Posterior cingulate gyrus (tissue), 11 donors: ENCODE measurements around the gene GUCA1A.
A peak's percentile ranks its signal among the peaks of the same experiment; 100 is the strongest.
"Not testable (repeated sequence)": the region's sequence is repeated elsewhere in the genome, so short reads cannot be mapped to it uniquely, and the experiment has no call there.

Experiments used
- DNase-seq, 10 donors: peaks; one replicate each; pipeline versions ENCODE4 v3.0.0 to v3.0.0-alpha.2; 2020 to 2021; ENCODE audit warnings: mixed read lengths in 3 of 10
- intact Hi-C: fragments of 100-400 bp; cut with DNase I; formaldehyde crosslinking; loops from one replicate; pipeline ENCODE4 v1.15.1; 2023

The GUCA1A gene

DNA sequence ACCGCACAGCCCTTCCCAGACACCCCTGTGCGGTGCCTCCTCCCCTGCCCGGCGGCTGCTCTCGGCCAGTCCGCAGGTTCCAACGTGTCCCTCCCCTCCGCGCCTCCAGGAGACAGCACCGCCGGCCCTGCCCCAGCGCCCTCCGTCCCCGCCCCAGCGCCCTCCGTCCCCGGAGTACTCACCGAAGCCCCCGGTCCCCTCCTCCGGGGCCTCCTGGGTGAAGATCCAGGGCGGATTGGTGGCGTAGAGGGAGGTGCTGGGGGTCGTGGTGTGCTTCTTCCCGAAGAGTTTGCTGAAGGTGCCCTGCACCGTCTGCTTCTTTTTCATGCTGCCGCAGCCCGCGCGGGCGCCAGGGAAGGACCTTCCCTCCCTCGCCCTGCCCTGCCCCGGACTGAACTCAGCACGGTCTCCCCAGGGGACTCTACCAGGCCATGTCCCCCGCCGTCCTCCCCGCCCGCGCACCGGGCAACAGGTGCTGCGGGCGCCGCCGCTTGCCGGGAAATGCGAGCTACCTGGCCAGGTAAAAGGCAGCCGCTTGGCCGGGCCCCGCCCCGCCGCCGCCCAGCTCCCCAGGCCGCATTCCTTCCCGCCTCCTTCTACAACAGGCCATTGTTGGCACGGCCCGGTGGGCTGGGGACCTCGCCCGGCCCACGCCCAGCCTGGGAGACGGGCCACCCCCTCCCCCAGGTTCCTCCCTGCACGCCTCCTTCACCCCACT is 30.9 kb upstream of the GUCA1A start, which contains the start of gene C6orf132:
C6orf132 (minus strand) TSS at position 503 of the 718 bp plus-strand sequence; CDS start at position 327, 176 bp downstream.
- no peak for DNase-seq
- intact Hi-C loops, result no loop called here

DNA sequence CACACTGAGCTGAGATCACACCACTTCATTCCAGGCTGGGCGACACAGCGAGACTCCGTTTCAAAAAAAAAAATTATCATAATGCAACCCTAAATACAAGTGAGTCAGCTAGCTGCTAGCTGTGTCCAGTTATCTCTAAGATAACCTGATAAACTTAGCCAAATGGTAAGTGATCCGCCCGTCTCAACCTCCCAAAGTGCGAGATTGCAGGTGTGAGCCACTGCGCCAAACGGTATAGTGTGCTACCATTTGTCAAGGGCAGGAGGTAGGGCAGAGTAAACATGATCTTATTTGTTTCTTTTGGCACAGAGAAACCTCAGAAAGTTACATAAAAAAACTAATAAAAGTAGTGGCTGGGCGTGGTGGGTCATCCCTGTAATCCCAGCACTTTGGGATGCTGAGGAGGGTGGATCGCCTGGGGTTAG is 26.0 kb upstream of the GUCA1A start:
- no peak for DNase-seq
- intact Hi-C loops, result no loop called here

- intact Hi-C loops, result no loop called here
- no peak for DNase-seq
Measured at GRCh38 chr6:42148058-42148457, 25.1 kb upstream of the GUCA1A start.

GRCh38 chr6:42150254-42150653 is 22.9 kb upstream of the GUCA1A start:
- intact Hi-C loops, result no loop called here
- no peak for DNase-seq

- intact Hi-C loops, result no loop called here
- peak in 1 of 10 donors; percentile 19 for DNase-seq
Measured at GRCh38 chr6:42152024-42152423, 21.1 kb upstream of the GUCA1A start.

- DNase-seq, result peak in 1 of 10 donors; percentile 4
- intact Hi-C loops, result not testable (repeated sequence)
Measured at GRCh38 chr6:42152528-42153213, 20.5 kb upstream of the GUCA1A start.

- intact Hi-C loops, result no loop called here
- DNase-seq, result peak in 1 of 10 donors; percentile 19
Measured at GRCh38 chr6:42153921-42154320, 19.2 kb upstream of the GUCA1A start.

DNA sequence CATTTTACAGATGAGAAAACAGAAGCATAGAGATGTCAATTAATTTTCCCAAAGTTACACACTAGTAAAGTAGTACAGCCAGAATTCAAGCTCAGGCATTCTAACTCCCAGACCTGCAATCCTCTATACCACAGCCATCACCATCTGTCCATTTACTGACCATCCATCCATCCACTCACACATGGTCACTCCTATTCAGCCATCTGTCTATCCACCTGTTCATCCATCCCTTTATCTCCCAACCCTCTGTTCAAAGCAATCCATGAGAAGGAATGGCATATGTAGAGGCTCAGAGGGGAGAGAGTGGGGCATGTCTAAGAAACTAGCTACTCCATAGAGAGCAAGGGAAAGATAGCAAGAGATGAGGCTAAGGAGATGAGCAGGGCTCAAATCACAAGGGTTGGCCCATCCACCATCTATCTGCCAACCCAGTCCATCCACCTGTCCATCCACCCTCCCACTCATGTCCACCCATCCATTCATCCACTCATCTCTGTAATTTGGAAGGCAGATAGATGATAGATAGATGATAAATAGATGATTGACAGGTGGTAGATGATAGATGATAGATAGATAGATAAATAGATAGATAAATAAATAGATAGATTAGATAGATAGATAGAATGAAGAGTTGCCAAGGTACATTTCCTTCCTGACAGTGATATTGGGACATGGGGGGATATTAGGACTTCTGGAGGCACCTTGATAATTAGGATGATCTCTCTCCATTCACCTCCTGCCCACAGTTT is 18.5 kb upstream of the GUCA1A start:
- intact Hi-C loops, result no loop called here
- no peak for DNase-seq

- intact Hi-C loops, result no loop called here
- peak in 1 of 10 donors; percentile 39 for DNase-seq
Measured at GRCh38 chr6:42155293-42155692, 17.9 kb upstream of the GUCA1A start.

DNA sequence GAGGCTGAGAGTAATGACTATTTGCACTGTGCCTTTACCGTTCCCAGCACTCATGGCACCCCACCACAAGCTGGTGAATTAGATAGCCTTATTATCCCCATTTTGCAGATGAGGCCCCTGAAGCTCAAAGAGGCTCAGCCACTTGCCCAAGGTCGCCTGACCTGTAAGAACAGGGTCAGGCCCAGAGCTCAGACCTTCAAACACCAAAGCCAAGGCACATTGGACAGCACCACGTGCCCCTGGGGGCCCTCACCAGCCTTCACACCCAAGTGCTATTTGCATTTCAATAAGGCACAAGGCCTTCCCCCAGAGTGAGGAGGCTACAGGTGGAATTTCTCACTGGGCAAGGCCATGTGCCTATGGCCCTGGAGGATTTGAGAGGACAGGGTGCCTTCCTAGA is 16.5 kb upstream of the GUCA1A start:
- intact Hi-C loops, result no loop called here
- DNase-seq, result no peak

DNA sequence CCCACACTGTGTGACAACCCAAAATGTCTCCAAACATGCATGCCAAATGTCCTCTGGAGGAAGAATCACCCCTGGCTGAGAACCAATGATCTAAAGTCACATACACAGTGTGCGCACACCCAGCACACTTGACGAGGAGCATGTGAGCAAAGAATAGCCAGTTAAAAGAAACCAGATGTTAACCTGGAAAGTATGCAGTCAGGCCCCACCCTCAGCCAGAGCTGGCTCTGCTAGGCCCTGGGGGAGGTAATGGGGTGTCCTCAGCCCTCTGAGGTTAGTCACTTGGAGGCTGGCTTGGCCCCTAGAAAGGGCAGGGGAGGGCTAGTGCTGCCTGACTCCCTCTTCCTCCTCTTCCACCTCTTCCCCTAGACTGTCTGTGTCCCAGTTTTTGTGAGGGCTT is 15.2 kb upstream of the GUCA1A start:
- no peak for DNase-seq
- intact Hi-C loops, result no loop called here

GRCh38 chr6:42158631-42159030 is 14.5 kb upstream of the GUCA1A start:
- no peak for DNase-seq
- intact Hi-C loops, result no loop called here

DNA sequence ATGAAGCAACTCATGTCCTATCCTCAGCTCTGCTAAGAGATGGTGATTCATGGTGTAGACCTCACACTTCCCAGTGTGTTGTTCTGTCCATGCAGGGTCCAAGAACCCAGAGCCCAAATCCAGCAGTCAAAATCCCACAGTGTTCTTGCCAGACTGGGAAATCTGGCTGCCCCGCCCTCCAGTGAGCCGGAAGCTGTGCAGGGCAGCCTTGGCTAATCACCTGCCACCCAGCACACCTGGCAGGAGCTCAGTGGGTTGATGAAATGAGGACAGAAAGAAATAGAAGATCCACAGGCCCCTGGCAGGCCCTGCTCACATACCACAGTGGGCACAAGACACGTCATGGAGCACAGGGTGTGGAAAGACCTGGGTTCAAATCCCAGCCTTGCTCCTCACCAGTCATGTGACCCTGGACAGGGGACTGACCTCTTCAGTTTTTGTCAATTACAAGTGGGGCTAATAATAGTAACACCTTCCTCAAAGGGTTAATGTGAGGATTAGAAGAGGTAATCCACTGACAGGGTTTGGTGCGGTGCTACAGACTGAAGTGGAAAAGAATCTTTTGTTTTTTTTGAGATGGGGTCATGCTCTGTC is 13.6 kb upstream of the GUCA1A start:
- no peak for DNase-seq
- intact Hi-C loops, result no loop called here

DNA sequence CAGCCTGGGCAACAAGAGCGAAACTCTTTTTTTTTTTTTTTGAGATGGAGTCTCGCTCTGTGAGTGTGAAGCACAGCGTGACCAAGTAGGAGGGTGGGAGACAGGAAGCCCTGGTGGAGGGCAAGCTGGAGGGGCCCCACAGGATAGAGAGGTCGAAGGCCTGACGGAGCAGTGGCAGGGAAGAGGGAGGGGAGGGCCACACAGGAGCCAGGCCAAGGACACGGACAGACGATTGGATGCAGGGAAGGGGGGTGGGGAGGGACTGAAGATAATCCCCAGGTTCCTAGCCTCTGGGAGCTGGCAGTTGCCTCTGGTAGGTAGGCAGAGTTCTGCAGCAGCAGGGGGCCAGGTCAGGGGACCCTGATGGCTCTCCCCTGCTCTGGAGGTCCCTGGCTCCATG is 10.8 kb upstream of the GUCA1A start:
- DNase-seq, result peak in 1 of 10 donors; percentile 16
- intact Hi-C loops, result no loop called here

GRCh38 chr6:42162812-42163211 is 10.4 kb upstream of the GUCA1A start:
- intact Hi-C loops, result no loop called here
- peak in 1 of 10 donors; percentile 65 for DNase-seq

- peak in 1 of 10 donors; percentile 14 for DNase-seq
- intact Hi-C loops, result no loop called here
Measured at GRCh38 chr6:42163981-42164380, 9.2 kb upstream of the GUCA1A start.

- DNase-seq, result peak in 2 of 10 donors; percentile 66 to 74
- intact Hi-C loops, result no loop called here
Measured at GRCh38 chr6:42165016-42165415, 8.1 kb upstream of the GUCA1A start.

GRCh38 chr6:42166444-42167141 is 6.6 kb upstream of the GUCA1A start:
- intact Hi-C loops, result no loop called here
- DNase-seq, result peak in 7 of 10 donors; percentile 22 to 79 (median 70)

- no peak for DNase-seq
- intact Hi-C loops, result loop anchor here (2.0 kb wide), 1 partner anchor 94 kb away; no protein-coding TSS in a partner anchor
Measured at GRCh38 chr6:42168650-42169049, 4.5 kb upstream of the GUCA1A start.

- intact Hi-C loops, result loop anchor here (2.0 kb wide), 1 partner anchor 95 kb away; no protein-coding TSS in a partner anchor
Measured at GRCh38 chr6:42169780-42170179, 3.4 kb upstream of the GUCA1A start.

More at GRCh38 chr6:42169780-42170179, 3.4 kb upstream of the GUCA1A start:
- not testable (repeated sequence) for DNase-seq
